Heart left ventricle (tissue), 16 donors: ENCODE data around the gene MYH16. TPM values are rescaled to one million over a fixed set of nuclear protein-coding genes. Genes with fewer than 3 reads are reported as not detected.
"Not testable (repeated sequence)": the region's sequence is repeated elsewhere in the genome, so short reads cannot be mapped to it uniquely, and the experiment has no call there.

Experiments
- ATAC-seq, 4 donors: fragments of 200-7000 bp; cut with Tn5 transposase; one replicate each; pipeline ENCODE4 v1.9.1; 2020 to 2022; ENCODE audit warnings: moderate library complexity in 4 of 4, mild to moderate bottlenecking in 3 of 4, moderate number of reproducible peaks in 1 of 4
- DNase-seq, 5 donors: peaks; one replicate each; pipeline ENCODE4 v3.0.0-alpha.2; 2020
- H3K27ac ChIP-seq, 12 donors: fragments of 200-600 bp; sonication (generic) in 4 of 12; one replicate each; pipeline versions ENCODE4 v1.5.0 to v1.8.0; 2016 to 2022; ENCODE audit warnings: mild to moderate bottlenecking in 2 of 12
- H3K27me3 ChIP-seq, 9 donors: fragments of 200-600 bp; sonication (generic) in 2 of 9; one replicate each; pipeline versions ENCODE4 v1.5.1 to v1.8.0; 2016 to 2022; ENCODE audit warnings: mild to moderate bottlenecking in 3 of 9
- H3K36me3 ChIP-seq, 9 donors: fragments of 200-600 bp; sonication (generic) in 2 of 9; one replicate each; pipeline versions ENCODE4 v1.5.0 to v1.8.0; 2018 to 2022; ENCODE audit warnings: mild to moderate bottlenecking in 2 of 9
- H3K4me1 ChIP-seq, 12 donors: fragments of 200-600 bp; sonication (generic) in 4 of 12; one replicate each; pipeline versions ENCODE4 v1.5.0 to v1.8.0; 2016 to 2022; ENCODE audit warnings: mild to moderate bottlenecking in 3 of 12
- H3K4me3 ChIP-seq, 12 donors: fragments of 200-600 bp; sonication (generic) in 4 of 12; one replicate each; pipeline versions ENCODE4 v1.5.0 to v1.8.0; 2017 to 2022; ENCODE audit warnings: mild to moderate bottlenecking in 9 of 12, moderate library complexity in 4 of 12
- H3K9me3 ChIP-seq, 12 donors: fragments of 200-600 bp; sonication (generic) in 4 of 12; one replicate each; pipeline versions ENCODE4 v1.5.0 to v1.8.0; 2016 to 2022; ENCODE audit warnings: mild to moderate bottlenecking in 1 of 12
- POLR2A ChIP-seq, 2 donors: fragments of 450-650 bp; IDR thresholded peaks; one replicate each; pipeline ENCODE4 v1.6.1; 2017; ENCODE audit warnings: antibody characterized with exemption in 2 of 2, mild to moderate bottlenecking in 2 of 2, moderate library complexity in 2 of 2
- WGBS, 4 donors: extraction: QIAGEN DNeasy Blood & Tissue Kit in 2 of 4; methylation state at CpG; one replicate each; pipeline versions ENCODE4 v1.1.5 to v1.1.7; 2013 to 2018; 5-methylcytosine and 5-hydroxymethylcytosine counted together
- intact Hi-C, 10 donors: fragments of 100-400 bp; cut with DNase I; formaldehyde crosslinking; loops; one replicate each; pipeline versions ENCODE4 v1.11.1 to v1.14.2; 2022
- polyA plus RNA-seq, 2 donors: library from polyadenylated mRNA; stranded (reverse); fragments of 200-250 nt; gene quantifications; one replicate each; pipeline ENCODE4 v1.2.3, GENCODE V29; 2013
- total RNA-seq, 9 donors: library from RNA; depleted of rRNA in 2 of 9; stranded (reverse); fragments of >200 nt in 2 of 9; fragmentation: NEBNext Ultra II Directional in 3 of 9; extraction: Animal tissue kit (Norgen Biotek cat#: 25700) in 3 of 9; gene quantifications; one replicate each; pipeline versions ENCODE4 v1.1.0 to v1.2.4, GENCODE V29; 2016 to 2023
- TF ChIP-seq, protein P1 (sequence below), 12 donors: fragments of 200-600 bp; sonication (generic) in 4 of 12; IDR thresholded peaks; one replicate each; pipeline versions ENCODE4 v1.5.0 to v1.8.0; 2018 to 2022; ENCODE audit warnings: antibody characterized with exemption in 12 of 12, mild to moderate bottlenecking in 5 of 12
- donor health status: ischemic (EF 13 %, LVEDD 7.1; RV severe dilation, severe dysfunction).
- donor health status: healthy with polysubstance abuse.
- donor health status: DM: no; HTN: yes; CAD: no.
- donor health status: DM: no; HTN: no; CAD: no.
- donor health status: ischemic (EF 25% LVEDD 6.9; RV normal size, moderate dysfunction).
- donor health status: ischemic (EF 25% LVEDD 5.7; RV mildly dilated, moderate dysfunction).
- donor health status: healthy.
- donor health status: DM: yes; HTN: yes; CAD: no.
- donor health status: ischemic (EF 35%, LVEDD 5.7; RV mildly dilated, moderate dysfunction).
- donor health status: nonischemic (EF 11% LVEDD 7.7; RV severe dilation, severe dysfunction).
- donor health status: DM: yes; HTN: yes; CAD: no.
- donor health status: PGD.
- donor health status: ischemic (EF 29% LVEDD 5.4; RV normal size, mild dysfunction).
- donor health status: nonischemic (EF 23%, LVEDD 6.1; RV moderate dilation, normal function).

Gene MYH16
- total and polyA plus RNA-seq, 11 donors = not detected

DNA sequence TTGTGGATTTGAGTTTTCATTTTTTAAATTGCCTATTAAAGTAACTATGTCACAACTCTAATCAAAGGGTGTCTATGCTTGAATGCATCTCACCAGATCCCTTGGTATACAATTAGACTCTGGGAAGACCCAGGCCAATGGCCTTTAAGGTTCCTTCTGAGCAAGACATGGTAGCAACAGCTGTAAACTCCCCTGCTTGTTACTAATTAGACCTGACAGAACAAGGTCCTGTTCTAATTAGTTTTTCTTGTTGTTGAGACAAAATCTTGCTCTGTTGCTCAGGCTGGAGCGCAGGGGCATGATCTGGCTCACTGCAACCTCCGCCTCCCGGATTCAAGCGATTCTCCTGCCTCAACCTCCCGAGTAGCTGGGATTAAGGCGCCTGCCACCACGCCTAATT is 2.9 kb downstream of the MYH16 start:
- no peaks in the 10 kb centered on the region for H3K9me3 ChIP-seq
- DNase-seq = no peak
- ATAC-seq = no peak
- no peak overlapping the region for H3K27ac ChIP-seq
- H3K36me3 ChIP-seq = no peaks in the 10 kb centered on the region
- no peak overlapping the region for H3K4me3 ChIP-seq
- TF ChIP-seq, protein P1, sequence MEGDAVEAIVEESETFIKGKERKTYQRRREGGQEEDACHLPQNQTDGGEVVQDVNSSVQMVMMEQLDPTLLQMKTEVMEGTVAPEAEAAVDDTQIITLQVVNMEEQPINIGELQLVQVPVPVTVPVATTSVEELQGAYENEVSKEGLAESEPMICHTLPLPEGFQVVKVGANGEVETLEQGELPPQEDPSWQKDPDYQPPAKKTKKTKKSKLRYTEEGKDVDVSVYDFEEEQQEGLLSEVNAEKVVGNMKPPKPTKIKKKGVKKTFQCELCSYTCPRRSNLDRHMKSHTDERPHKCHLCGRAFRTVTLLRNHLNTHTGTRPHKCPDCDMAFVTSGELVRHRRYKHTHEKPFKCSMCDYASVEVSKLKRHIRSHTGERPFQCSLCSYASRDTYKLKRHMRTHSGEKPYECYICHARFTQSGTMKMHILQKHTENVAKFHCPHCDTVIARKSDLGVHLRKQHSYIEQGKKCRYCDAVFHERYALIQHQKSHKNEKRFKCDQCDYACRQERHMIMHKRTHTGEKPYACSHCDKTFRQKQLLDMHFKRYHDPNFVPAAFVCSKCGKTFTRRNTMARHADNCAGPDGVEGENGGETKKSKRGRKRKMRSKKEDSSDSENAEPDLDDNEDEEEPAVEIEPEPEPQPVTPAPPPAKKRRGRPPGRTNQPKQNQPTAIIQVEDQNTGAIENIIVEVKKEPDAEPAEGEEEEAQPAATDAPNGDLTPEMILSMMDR (IDR thresholded peaks at IDR 0.05) = no peak
- no peak for TF ChIP-seq POLR2A (IDR thresholded peaks at IDR 0.05)
- no peaks in the 10 kb centered on the region for H3K4me1 ChIP-seq
- no peaks in the 10 kb centered on the region for H3K27me3 ChIP-seq
- WGBS, 4 donors = 90 to 97% (median 94%) methylated on average over 7 of the region's 7 CpGs
- intact Hi-C loops = no loop called here

DNA sequence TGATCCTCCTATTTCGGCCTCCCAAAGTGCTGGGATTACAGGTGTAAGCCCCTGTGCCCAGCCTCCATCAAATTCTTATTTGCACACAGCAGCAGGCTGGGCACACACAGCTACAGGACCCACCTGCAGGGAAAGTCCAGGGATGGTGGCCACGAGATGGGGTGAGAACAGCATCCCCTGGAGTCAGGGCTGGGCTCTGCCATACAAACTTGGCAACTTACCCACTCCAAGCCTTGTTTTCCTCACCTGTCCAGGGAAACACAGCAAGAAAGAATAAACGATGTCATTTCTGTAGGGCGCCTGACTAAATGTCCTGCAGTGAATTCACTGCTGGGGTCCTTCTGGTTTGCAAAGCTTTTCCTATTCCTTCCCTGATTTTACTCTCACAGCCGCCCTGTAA is 5.5 kb downstream of the MYH16 start:
- 81 to 87% (median 82%) methylated on average over 5 of the region's 5 CpGs for WGBS, 4 donors
- intact Hi-C loops = no loop called here

DNA sequence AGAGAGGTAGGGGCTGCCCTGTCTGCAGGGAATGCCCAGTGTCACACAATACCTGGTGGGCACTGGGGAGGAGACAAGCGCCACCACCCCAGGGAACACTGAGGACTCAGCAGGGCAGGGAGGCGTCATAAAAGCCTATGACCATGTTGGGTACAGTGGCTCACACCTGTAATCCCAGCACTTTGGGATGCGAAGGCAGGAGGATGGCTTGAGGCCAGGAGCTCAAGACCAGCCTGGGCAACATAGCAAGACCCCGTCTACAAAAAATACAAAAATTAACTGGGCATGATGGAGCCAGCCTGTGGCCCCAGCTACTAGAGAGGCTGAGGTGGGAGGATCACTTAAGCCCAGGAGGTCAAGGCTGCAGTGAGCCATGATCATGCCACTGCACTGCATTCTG is 11.5 kb downstream of the MYH16 start:
- H3K4me1 ChIP-seq, H3K27ac ChIP-seq, H3K4me3 ChIP-seq, H3K9me3 ChIP-seq, H3K36me3 ChIP-seq, ATAC-seq, H3K27me3 ChIP-seq, DNase-seq: not testable (repeated sequence)
- intact Hi-C loops = loop anchor here in 2 of 10 donors (10.0 kb wide), 2 partner anchors 59 to 601 kb away; no protein-coding TSS in a partner anchor
- 95 to 100% (median 99%) methylated on average over 1 to 4 of the region's 4 CpGs for WGBS, 4 donors

More for the DNA sequence above, 5.5 kb downstream of the MYH16 start:
- no peaks in the 10 kb centered on the region for H3K36me3 ChIP-seq
- H3K9me3 ChIP-seq = no peaks in the 10 kb centered on the region
- no peak overlapping the region for H3K27ac ChIP-seq
- TF ChIP-seq, protein P1 (IDR thresholded peaks at IDR 0.05) = no peak
- TF ChIP-seq POLR2A (IDR thresholded peaks at IDR 0.05) = no peak
- no peak for ATAC-seq
- H3K27me3 ChIP-seq = no peaks in the 10 kb centered on the region
- no peaks in the 10 kb centered on the region for H3K4me1 ChIP-seq
- no peak overlapping the region for H3K4me3 ChIP-seq
- no peak for DNase-seq

DNA sequence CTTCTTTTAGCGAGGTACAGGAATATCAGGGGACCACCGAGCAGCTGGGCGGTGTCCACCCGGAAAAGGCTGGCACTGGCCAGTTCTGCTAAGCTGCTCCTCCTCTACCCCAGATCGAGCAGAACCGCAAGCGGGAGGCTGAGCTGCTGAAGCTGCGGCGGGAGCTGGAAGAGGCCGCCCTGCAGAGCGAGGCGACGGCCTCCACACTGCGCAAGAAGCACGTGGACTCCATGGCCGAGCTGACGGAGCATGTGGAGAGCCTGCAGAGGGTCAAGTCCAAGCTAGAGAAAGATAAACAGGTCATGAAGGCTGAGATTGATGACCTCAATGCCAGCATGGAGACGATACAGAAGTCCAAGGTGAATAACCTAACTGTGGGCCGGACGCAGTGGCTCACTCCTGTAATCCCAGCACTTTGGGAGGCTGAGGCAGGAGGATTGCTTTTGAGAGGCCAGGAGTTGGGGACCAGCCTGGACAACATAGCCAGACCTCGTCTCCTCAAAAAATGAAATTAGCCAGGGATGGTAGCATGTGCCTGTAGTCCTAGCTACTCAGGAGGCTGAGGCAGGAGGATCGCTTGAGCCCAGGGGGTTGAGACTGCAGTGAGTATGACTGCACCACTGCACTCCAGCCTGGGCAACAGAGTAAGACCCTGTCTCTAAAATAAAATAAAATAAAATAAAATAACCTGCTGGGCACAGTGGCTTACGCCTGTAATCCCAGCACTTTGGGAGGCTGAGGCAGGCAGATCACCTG is 15.3 kb downstream of the MYH16 start:
- TF ChIP-seq, protein P1 (IDR thresholded peaks at IDR 0.05) = no peak
- TF ChIP-seq POLR2A (IDR thresholded peaks at IDR 0.05) = no peak
- DNase-seq = no peak
- Histone ChIP-seq H3K27ac (no peak overlapping the region), H3K27me3 (no peaks in the 10 kb centered on the region), H3K9me3 (no peaks in the 10 kb centered on the region), H3K36me3 (no peaks in the 10 kb centered on the region), H3K4me1 (no peaks in the 10 kb centered on the region), H3K4me3 (no peak overlapping the region)
- intact Hi-C loops = loop anchor here in 2 of 10 donors (10.0 kb wide), 2 partner anchors 63 to 597 kb away; no protein-coding TSS in a partner anchor
- no peak for ATAC-seq
- 89 to 96% (median 94%) methylated on average over 18 to 23 of the region's 23 CpGs for WGBS, 4 donors
